ENCODE results near the gene PDIK1L. TPM values are rescaled to one million over a fixed set of nuclear protein-coding genes. Genes with fewer than 3 reads are reported as not detected.

PDIK1L gene
- total RNA-seq (2021) (7.6 and 8.4 TPM in 2 replicates), Bru-seq, nascent RNA (percentile 70 among the genes with signal in this experiment), BruChase-seq, experiment 1, labeled RNA remaining after a 2-hour chase (percentile 82 among the genes with signal in this experiment), BruChase-seq, experiment 2, labeled RNA remaining after a 6-hour chase (percentile 52 among the genes with signal in this experiment)
- long read RNA-seq, full-length matches to known transcripts = 9 of 9 reads
- long read RNA-seq, partial matches to known transcripts = 0 of 9 reads
- long read RNA-seq, other reads (novel, unspliced or antisense) = 0 of 9 reads

DNA sequence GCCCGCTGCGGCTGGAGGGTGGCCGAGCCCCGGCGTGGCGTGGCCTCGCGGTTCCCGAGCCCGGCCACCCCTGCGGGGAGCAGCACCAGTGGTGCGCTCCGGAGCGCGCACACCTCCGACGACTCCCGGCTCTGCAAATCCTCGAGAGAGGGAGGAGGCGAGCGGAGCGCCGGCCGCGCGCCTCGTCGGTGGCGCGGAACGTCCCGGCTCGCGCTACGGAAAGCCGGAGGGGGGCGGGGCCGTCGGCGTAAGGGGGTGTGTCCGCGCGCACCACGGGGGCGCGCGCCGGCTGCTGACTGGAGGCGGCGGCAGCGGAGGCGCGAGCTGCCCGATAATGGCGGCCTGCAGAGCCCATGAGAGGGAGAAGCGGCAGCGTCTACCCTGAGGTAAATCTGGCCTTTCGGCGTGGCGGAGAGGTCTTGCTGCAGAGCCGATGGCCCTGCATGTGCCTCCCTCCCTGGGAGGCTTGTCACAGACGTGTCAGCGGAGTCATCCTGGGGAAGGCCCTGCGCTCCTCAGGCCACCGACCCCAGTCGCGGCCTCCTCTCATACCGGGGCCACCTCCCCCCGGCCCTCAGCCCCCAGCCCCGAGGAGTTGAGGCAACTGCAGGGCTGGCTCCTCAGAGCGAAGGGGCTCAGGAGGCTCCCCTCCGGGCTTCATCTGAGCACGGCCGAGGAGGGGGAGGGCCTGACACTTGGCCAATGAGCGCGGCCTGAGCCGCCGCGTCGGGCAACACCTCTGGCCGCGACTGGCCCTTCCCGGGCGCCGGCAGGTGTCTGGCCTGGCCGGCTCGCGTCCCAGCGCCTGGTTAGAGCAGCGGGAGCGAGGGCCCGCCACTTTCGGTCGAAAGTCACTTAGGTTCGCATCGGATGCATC, at the start of gene PDIK1L:
PDIK1L (plus strand) TSS at position 295 of the 877 bp plus-strand sequence. CDS start 2,485 bp downstream, outside the sequence.
- Histone ChIP-seq H3K36me3 (ENCODE audit: low read depth) (no peaks in the 10 kb centered on the region; the same call in 1 of the 2 replicates), H3K27me3 (ENCODE audit: insufficient read depth, low read depth) (no peaks in the 10 kb centered on the region), H3K27ac (peak within 1 kb of the TSS; percentile 58), H3K79me2 (ENCODE audit: low read depth) (peaks cover 27% of the 10 kb centered on the region), H2AFZ (peak within 1 kb of the TSS; percentile 100), H3K4me2 (peak within 1 kb of the TSS; percentile 97), H3K9me2 (ENCODE audit: insufficient read depth) (no peaks in the 10 kb centered on the region), H3K4me1 (replicated peaks; ENCODE audit: insufficient read depth) (peaks cover 24% of the 10 kb centered on the region), H3K9me3 (ENCODE audit: insufficient read depth, low read depth) (no peaks in the 10 kb centered on the region), H3K4me3 (peak within 1 kb of the TSS; percentile 80), H4K20me1 (ENCODE audit: insufficient read depth) (no peaks in the 10 kb centered on the region), H3F3A (ENCODE audit: insufficient read depth, low read depth) (peaks cover 17% of the 10 kb centered on the region; the same call in 1 of the 2 replicates)
- ChIA-PET CTCF (no interaction called here), POLR2A (ENCODE audit: unreplicated experiment) (interaction anchor here (0.6 to 0.7 kb wide), 3 partner anchors 76 to 374 kb away, joined by 3 to 18 read pairs (median 7); no protein-coding TSS in a partner anchor)
- intact Hi-C loops (cut with micrococcal nuclease; ENCODE audit: unreplicated experiment) = loop anchor here (1.0 to 5.0 kb wide), 2 partner anchors 15 to 166 kb away; no protein-coding TSS in a partner anchor
- BruUV-seq (replicated peaks) = no TSS peak
- no peak for TF ChIP-seq EZH2 (IDR thresholded peaks at IDR 0.05; ENCODE audit: low read depth)
- TF ChIP-seq, protein P1, sequence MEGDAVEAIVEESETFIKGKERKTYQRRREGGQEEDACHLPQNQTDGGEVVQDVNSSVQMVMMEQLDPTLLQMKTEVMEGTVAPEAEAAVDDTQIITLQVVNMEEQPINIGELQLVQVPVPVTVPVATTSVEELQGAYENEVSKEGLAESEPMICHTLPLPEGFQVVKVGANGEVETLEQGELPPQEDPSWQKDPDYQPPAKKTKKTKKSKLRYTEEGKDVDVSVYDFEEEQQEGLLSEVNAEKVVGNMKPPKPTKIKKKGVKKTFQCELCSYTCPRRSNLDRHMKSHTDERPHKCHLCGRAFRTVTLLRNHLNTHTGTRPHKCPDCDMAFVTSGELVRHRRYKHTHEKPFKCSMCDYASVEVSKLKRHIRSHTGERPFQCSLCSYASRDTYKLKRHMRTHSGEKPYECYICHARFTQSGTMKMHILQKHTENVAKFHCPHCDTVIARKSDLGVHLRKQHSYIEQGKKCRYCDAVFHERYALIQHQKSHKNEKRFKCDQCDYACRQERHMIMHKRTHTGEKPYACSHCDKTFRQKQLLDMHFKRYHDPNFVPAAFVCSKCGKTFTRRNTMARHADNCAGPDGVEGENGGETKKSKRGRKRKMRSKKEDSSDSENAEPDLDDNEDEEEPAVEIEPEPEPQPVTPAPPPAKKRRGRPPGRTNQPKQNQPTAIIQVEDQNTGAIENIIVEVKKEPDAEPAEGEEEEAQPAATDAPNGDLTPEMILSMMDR (conservative IDR thresholded peaks at IDR 0.05) = no peak
- peak; percentile 81 to 92 for DNase-seq

DNA sequence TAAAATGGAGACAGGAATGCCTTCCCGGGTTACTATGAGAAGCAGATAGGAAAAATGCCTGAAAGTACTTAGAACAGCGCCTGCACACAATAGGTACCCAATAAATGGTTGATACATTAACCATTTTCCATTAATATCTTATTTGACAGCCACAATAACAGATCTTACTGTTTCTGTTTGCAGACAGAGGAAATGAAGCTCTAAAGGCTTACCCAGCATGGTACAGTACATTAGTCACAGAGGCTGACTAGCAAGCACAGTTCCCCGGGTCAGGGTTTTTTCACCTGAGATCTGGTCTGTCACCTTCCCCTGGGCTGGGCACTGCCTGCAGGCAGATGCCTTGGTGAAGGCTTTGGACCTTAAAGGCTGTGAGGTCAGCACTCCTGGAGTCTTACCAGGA, 47.1 kb upstream of the PDIK1L start:
- POLR2A ChIA-PET (ENCODE audit: unreplicated experiment) = interaction anchor here (0.6 kb wide), 1 partner anchor 15 kb away, joined by 4 read pairs; no protein-coding TSS in a partner anchor
- no TSS peak for BruUV-seq (replicated peaks)
- no peaks in the 10 kb centered on the region for H3K9me3 ChIP-seq (ENCODE audit: insufficient read depth, low read depth)
- CTCF ChIA-PET = interaction anchor here (1.2 kb wide), 1 partner anchor 169 kb away, joined by 3 read pairs; the partner anchor contains the start of gene CEP85
- TF ChIP-seq, protein P1 (conservative IDR thresholded peaks at IDR 0.05) = no peak
- no peak for TF ChIP-seq EZH2 (IDR thresholded peaks at IDR 0.05; ENCODE audit: low read depth)
- no peaks in the 10 kb centered on the region for H3K9me2 ChIP-seq (ENCODE audit: insufficient read depth)
- DNase-seq = peak; percentile 43 to 65
- H3K36me3 ChIP-seq (ENCODE audit: low read depth) = no peaks in the 10 kb centered on the region
- H3K4me2 ChIP-seq = no peak overlapping the region
- intact Hi-C loops (cut with micrococcal nuclease; ENCODE audit: unreplicated experiment) = no loop called here
- H3F3A ChIP-seq (ENCODE audit: insufficient read depth, low read depth) = no peaks in the 10 kb centered on the region
- no peaks in the 10 kb centered on the region for H3K79me2 ChIP-seq (ENCODE audit: low read depth)
- H4K20me1 ChIP-seq (ENCODE audit: insufficient read depth) = no peaks in the 10 kb centered on the region
- H3K27me3 ChIP-seq (ENCODE audit: insufficient read depth, low read depth) = no peaks in the 10 kb centered on the region
- H3K27ac ChIP-seq = no peak overlapping the region
- H2AFZ ChIP-seq = no peak overlapping the region
- peaks cover 7% of the 10 kb centered on the region; the same call in 1 of the 2 replicates for H3K4me1 ChIP-seq (replicated peaks; ENCODE audit: insufficient read depth)
- H3K4me3 ChIP-seq = no peak overlapping the region

DNA sequence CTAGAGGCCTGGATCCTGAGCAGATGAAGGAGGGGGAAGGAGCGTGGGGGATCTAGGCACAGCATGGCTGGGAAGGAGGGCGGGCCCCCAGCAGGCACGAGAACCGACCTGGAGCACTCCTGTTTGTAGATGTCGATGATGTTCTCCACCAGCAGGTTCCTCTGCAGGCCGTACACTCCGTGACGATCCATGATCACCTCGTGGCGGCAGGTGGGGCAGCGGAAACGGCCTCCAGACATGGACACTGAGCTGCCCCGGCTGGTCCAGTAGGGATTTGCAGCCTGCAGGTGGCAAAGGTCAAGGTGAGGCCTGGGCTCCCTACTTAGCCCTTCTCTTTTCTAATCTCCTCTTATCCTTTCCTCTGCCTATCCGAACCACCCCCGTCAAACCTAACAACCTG, 45.5 kb upstream of the PDIK1L start:
- ChIA-PET CTCF (no interaction called here), POLR2A (ENCODE audit: unreplicated experiment) (interaction anchor here (0.7 kb wide), 1 partner anchor 56 kb away, joined by 4 read pairs; no protein-coding TSS in a partner anchor)

More for the DNA sequence above, 45.5 kb upstream of the PDIK1L start:
- Histone ChIP-seq H3K36me3 (ENCODE audit: low read depth) (no peaks in the 10 kb centered on the region), H3K27me3 (ENCODE audit: insufficient read depth, low read depth) (no peaks in the 10 kb centered on the region), H3K4me1 (replicated peaks; ENCODE audit: insufficient read depth) (peaks cover 7% of the 10 kb centered on the region; the same call in 1 of the 2 replicates), H2AFZ (no peak overlapping the region), H3K4me3 (no peak overlapping the region), H3K9me3 (ENCODE audit: insufficient read depth, low read depth) (no peaks in the 10 kb centered on the region), H3K9me2 (ENCODE audit: insufficient read depth) (no peaks in the 10 kb centered on the region), H3K79me2 (ENCODE audit: low read depth) (no peaks in the 10 kb centered on the region), H3F3A (ENCODE audit: insufficient read depth, low read depth) (no peaks in the 10 kb centered on the region), H3K4me2 (no peak overlapping the region), H4K20me1 (ENCODE audit: insufficient read depth) (no peaks in the 10 kb centered on the region), H3K27ac (no peak overlapping the region)
- intact Hi-C loops (cut with micrococcal nuclease; ENCODE audit: unreplicated experiment) = no loop called here
- no peak for DNase-seq
- TF ChIP-seq EZH2 (IDR thresholded peaks at IDR 0.05; ENCODE audit: low read depth) = no peak
- TF ChIP-seq, protein P1 (conservative IDR thresholded peaks at IDR 0.05) = no peak
- BruUV-seq (replicated peaks) = no TSS peak
